ENCODE results near the gene PDZRN3.

DNA sequence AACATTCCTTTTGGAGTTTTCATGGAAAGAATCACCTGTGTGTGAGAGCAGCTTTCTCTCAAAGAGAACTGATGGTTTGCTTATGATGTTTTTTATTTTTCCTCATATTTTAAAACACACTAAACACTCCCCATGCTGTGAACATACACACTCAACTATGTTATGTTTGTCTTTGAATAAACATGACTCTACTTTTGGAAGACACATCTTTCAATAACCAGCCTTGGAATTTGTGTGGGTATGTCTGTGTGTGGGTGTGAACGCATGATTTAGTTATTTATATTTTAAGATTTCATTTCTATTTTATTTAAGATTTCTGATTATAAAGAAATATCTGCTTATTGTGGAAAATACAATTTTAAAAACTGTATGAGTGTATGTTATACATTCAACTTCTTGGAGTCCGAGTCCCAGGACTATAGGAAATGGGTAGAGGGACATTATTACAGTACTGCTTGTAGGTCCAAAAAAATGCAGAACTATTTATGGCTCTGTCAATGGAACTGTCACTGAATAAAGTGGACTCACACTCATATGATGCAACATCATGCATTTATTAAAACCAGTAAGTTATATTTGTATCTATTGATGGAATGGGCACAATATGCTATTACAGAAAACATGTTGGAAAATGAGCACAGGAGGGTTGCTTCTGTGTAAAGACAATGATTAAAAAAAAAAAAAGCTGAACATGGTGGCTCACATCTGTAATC lies 43.5 kb downstream of the PDZRN3 start:
- TF ChIP-seq, protein P1, sequence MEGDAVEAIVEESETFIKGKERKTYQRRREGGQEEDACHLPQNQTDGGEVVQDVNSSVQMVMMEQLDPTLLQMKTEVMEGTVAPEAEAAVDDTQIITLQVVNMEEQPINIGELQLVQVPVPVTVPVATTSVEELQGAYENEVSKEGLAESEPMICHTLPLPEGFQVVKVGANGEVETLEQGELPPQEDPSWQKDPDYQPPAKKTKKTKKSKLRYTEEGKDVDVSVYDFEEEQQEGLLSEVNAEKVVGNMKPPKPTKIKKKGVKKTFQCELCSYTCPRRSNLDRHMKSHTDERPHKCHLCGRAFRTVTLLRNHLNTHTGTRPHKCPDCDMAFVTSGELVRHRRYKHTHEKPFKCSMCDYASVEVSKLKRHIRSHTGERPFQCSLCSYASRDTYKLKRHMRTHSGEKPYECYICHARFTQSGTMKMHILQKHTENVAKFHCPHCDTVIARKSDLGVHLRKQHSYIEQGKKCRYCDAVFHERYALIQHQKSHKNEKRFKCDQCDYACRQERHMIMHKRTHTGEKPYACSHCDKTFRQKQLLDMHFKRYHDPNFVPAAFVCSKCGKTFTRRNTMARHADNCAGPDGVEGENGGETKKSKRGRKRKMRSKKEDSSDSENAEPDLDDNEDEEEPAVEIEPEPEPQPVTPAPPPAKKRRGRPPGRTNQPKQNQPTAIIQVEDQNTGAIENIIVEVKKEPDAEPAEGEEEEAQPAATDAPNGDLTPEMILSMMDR (IDR thresholded peaks at IDR 0.05): no peak
- TF ChIP-seq POLR2A (IDR thresholded peaks at IDR 0.05): no peak
- TF ChIP-seq POLR2AphosphoS5 (IDR thresholded peaks at IDR 0.05; ENCODE audit: insufficient read depth in 1 of 2, low read depth in 1 of 2): no peak
